ENCODE measurements around the gene UCP2. TPM values are rescaled to one million over a fixed set of nuclear protein-coding genes. Genes with fewer than 3 reads are reported as not detected.
A peak's percentile ranks its signal among the peaks of the same experiment; 100 is the strongest.

Gene UCP2
- total and polyA plus RNA-seq, 8 donors: 4.6 to 19.4 (median 12.7) TPM

- TF ChIP-seq CTCF (IDR thresholded peaks at IDR 0.05): no peak
- no peak for FAIRE-seq
- intact Hi-C loops (cut with DNase I): no loop called here
- no peak for DNase-seq
- no peak overlapping the region for H3K4me3 ChIP-seq
- H3K27ac ChIP-seq: no peak overlapping the region
- no peaks in the 10 kb centered on the region for H3K27me3 ChIP-seq
- no peak for ATAC-seq
- no peaks in the 10 kb centered on the region for H3K4me1 ChIP-seq
- no peaks in the 10 kb centered on the region for H3K36me3 ChIP-seq
- WGBS, 2 donors: 87 to 88% methylated on average over 6 of the region's 6 CpGs
- no peaks in the 10 kb centered on the region for H3K9me3 ChIP-seq
Observed at GRCh38 chr11:74007691-74008372, 25.2 kb upstream of the UCP2 start.

- FAIRE-seq: no peak
- no peak for TF ChIP-seq CTCF (IDR thresholded peaks at IDR 0.05)
- no peaks in the 10 kb centered on the region for H3K4me1 ChIP-seq
- no peak overlapping the region for H3K27ac ChIP-seq
- H3K9me3 ChIP-seq: no peaks in the 10 kb centered on the region
- no peaks in the 10 kb centered on the region for H3K27me3 ChIP-seq
- no peak for ATAC-seq
- no peak overlapping the region for H3K4me3 ChIP-seq
- intact Hi-C loops (cut with DNase I): no loop called here
- DNase-seq: no peak
- H3K36me3 ChIP-seq: no peaks in the 10 kb centered on the region
- WGBS, 2 donors: 72 to 80% methylated on average over 7 of the region's 7 CpGs
Observed at GRCh38 chr11:74006743-74007304, 24.2 kb upstream of the UCP2 start.

DNA sequence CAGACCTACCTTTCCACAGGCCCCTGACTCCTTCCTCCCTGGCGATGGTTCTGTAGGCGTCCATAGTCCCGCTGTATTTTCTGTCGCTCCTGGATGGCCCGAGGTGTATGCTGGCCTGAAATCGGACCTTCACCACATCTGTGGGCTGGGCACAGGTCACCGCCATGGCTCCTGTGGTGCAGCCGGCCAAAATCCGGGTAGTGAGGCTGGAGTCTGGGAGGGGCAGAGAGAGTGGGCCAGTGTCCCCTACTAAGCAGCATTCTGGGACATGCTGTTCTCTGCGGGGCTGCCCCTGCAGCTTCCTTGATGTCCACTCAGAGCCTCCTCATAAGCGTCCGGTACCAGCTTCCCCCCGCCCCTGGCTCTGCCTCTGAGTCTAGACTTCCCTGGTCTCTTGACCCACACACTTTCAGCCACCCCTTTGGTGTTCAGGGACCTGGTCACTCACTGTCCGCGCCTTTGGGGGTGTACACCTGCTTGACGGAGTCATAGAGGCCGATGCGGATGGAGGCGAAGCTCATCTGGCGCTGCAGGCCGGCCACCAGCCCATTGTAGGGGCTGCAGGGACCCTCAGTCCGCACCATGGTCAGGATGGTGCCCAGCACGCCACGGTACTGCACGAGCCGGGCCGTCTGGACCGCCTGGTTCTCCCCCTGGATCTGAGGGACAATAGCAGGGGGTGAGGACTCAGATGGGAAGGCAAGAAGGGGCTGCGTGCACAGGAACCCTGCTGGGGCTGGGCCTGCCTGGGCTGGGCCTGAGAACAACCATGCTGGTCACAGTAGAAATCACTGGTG, 23.3 kb upstream of the UCP2 start:
- no peaks in the 10 kb centered on the region for H3K9me3 ChIP-seq
- FAIRE-seq (no peak), DNase-seq (no peak), ATAC-seq (no peak)
- no peak for TF ChIP-seq CTCF (IDR thresholded peaks at IDR 0.05)
- 92 to 93% methylated on average over 29 of the region's 29 CpGs for WGBS, 2 donors
- H3K27me3 ChIP-seq: no peaks in the 10 kb centered on the region
- H3K36me3 ChIP-seq: no peaks in the 10 kb centered on the region
- no peak overlapping the region for H3K4me3 ChIP-seq
- no peaks in the 10 kb centered on the region for H3K4me1 ChIP-seq
- H3K27ac ChIP-seq: no peak overlapping the region
- intact Hi-C loops (cut with DNase I): no loop called here

DNA sequence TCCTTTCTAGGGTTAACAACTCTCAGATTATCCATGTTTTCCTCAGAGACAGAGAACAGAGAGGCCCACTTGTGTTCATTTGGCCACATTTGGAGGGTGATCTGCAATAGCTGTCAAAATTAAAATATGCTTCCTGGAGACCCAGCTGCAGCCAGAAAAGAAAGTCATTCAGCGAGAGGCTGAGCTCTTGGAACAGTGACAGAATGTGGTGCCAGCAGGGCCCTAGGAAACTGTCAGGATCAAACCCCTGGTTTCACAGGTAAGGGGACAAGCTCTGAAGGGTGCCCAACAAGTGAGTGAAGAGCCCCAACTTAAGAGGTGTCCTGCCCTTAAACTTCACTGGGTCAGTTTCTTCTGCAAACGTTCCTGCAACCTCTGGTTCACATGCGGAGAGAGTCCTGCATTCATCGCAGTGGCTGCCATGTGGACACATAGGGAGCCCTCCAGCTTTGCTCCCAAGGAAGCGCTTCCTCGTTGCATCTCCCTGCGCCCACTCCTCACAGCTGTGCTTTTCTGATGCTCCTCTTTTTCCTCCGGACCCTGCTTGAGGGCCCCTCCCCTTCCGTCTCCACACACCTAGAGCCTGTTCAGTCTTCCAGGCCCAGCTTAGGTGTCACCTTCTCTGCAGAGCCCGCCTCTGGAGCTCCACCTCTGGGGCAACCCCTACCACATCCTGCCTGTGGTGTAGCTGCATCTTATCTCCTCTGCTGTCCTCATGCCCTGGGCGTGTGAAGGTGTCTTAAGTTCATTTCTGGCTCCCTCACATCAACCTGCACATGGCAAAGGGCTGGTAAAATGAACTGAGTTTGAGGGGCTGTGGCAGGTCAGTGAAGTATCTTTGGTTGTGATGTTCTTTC, 22.3 kb upstream of the UCP2 start:
- WGBS, 2 donors: 74 to 75% methylated on average over 11 of the region's 11 CpGs
- no peaks in the 10 kb centered on the region for H3K9me3 ChIP-seq
- intact Hi-C loops (cut with DNase I): no loop called here

More for the DNA sequence above, 22.3 kb upstream of the UCP2 start:
- Histone ChIP-seq H3K27me3 (no peaks in the 10 kb centered on the region), H3K36me3 (no peaks in the 10 kb centered on the region), H3K27ac (no peak overlapping the region), H3K4me3 (no peak overlapping the region), H3K4me1 (no peaks in the 10 kb centered on the region)
- no peak for FAIRE-seq
- peak in 3 of 4 donors; percentile 18 to 63 (median 54) for ATAC-seq
- TF ChIP-seq CTCF (IDR thresholded peaks at IDR 0.05): no peak
- no peak for DNase-seq

Data from pancreas (tissue), 10 donors.